Measurements from ENCODE around the gene CALN1.

The CALN1 gene

GRCh38 chr7:72140566-72140965, 271.6 kb downstream of the CALN1 start:
- Histone ChIP-seq H4K20me1 (no peaks in the 10 kb centered on the region), H3K4me3 (no peak overlapping the region), H3K36me3 (no peaks in the 10 kb centered on the region; a peak in 1 of 22 replicates), H3K4me2 (no peak overlapping the region), H3K9me3 (replicated peaks in 1 of 11) (peaks cover 22 to 49% (median 37%) of the 10 kb centered on the region in 11 experiments), H3K4me1 (peaks cover 0 to 6% (median 0%) of the 10 kb centered on the region in 10 experiments; a peak in 1 of 20 replicates), H3K9ac (no peak overlapping the region), H3K27ac (no peak overlapping the region), H3K27me3 (no peaks in the 10 kb centered on the region)
- no peak for TF ChIP-seq Cebpa-rat (IDR thresholded peaks at IDR 0.05)

- Histone ChIP-seq H3K27me3 (no peaks in the 10 kb centered on the region), H3K4me3 (no peak overlapping the region), H4K20me1 (no peaks in the 10 kb centered on the region), H3K36me3 (no peaks in the 10 kb centered on the region), H3K27ac (no peak overlapping the region), H3K4me2 (no peak overlapping the region), H3K9ac (no peak overlapping the region), H3K4me1 (no peaks in the 10 kb centered on the region), H3K9me3 (replicated peaks in 1 of 11) (peaks cover 0 to 19% (median 9%) of the 10 kb centered on the region in 11 experiments; a peak in 15 of 22 replicates)
- TF ChIP-seq Cebpa-rat (IDR thresholded peaks at IDR 0.05) = no peak
These were observed 285.0 kb downstream of the CALN1 start for GRCh38 chr7:72127136-72127535.

GRCh38 chr7:72123913-72124312, 288.2 kb downstream of the CALN1 start:
- Histone ChIP-seq H3K27ac (no peak overlapping the region), H3K36me3 (no peaks in the 10 kb centered on the region), H3K4me1 (no peaks in the 10 kb centered on the region), H3K9me3 (replicated peaks in 1 of 11) (peaks cover 8 to 13% (median 10%) of the 10 kb centered on the region in 11 experiments; a peak in 20 of 22 replicates), H3K27me3 (no peaks in the 10 kb centered on the region), H3K9ac (no peak overlapping the region), H3K4me3 (no peak overlapping the region), H4K20me1 (no peaks in the 10 kb centered on the region), H3K4me2 (no peak overlapping the region)
- no peak for TF ChIP-seq Cebpa-rat (IDR thresholded peaks at IDR 0.05)

GRCh38 chr7:72118366-72118765, 293.8 kb downstream of the CALN1 start:
- peaks cover 22 to 34% (median 29%) of the 10 kb centered on the region in 11 experiments for H3K9me3 ChIP-seq (replicated peaks in 1 of 11)
- no peaks in the 10 kb centered on the region for H3K4me1 ChIP-seq
- H3K36me3 ChIP-seq = no peaks in the 10 kb centered on the region
- TF ChIP-seq Cebpa-rat (IDR thresholded peaks at IDR 0.05) = no peak
- no peaks in the 10 kb centered on the region for H3K27me3 ChIP-seq
- no peak overlapping the region for H3K4me3 ChIP-seq
- H3K27ac ChIP-seq = no peak overlapping the region
- no peaks in the 10 kb centered on the region for H4K20me1 ChIP-seq
- no peak overlapping the region for H3K4me2 ChIP-seq
- no peak overlapping the region for H3K9ac ChIP-seq

GRCh38 chr7:72114129-72114528, 298.0 kb downstream of the CALN1 start:
- H3K4me1 ChIP-seq = no peaks in the 10 kb centered on the region
- H3K27me3 ChIP-seq = no peaks in the 10 kb centered on the region
- no peak overlapping the region for H3K4me3 ChIP-seq
- H3K9me3 ChIP-seq (replicated peaks in 1 of 11) = peaks cover 17 to 31% (median 24%) of the 10 kb centered on the region in 11 experiments
- no peak for TF ChIP-seq Cebpa-rat (IDR thresholded peaks at IDR 0.05)
- no peak overlapping the region for H3K4me2 ChIP-seq
- no peaks in the 10 kb centered on the region for H3K36me3 ChIP-seq
- no peaks in the 10 kb centered on the region for H4K20me1 ChIP-seq
- no peak overlapping the region for H3K27ac ChIP-seq
- no peak overlapping the region for H3K9ac ChIP-seq

- H3K27me3 ChIP-seq = no peaks in the 10 kb centered on the region
- H3K4me3 ChIP-seq = no peak overlapping the region
- H3K4me2 ChIP-seq = no peak overlapping the region
- H3K27ac ChIP-seq = no peak overlapping the region
- H4K20me1 ChIP-seq = no peaks in the 10 kb centered on the region
- no peaks in the 10 kb centered on the region for H3K36me3 ChIP-seq
- H3K9me3 ChIP-seq (replicated peaks in 1 of 11) = peaks cover 19 to 33% (median 26%) of the 10 kb centered on the region in 11 experiments
- H3K4me1 ChIP-seq = no peaks in the 10 kb centered on the region
- no peak overlapping the region for H3K9ac ChIP-seq
- TF ChIP-seq Cebpa-rat (IDR thresholded peaks at IDR 0.05) = no peak
These were observed 299.1 kb downstream of the CALN1 start for GRCh38 chr7:72112992-72113391.

- Histone ChIP-seq H3K27me3 (no peaks in the 10 kb centered on the region), H3K27ac (no peak overlapping the region), H3K36me3 (no peaks in the 10 kb centered on the region), H3K4me2 (no peak overlapping the region), H3K9ac (no peak overlapping the region), H3K4me1 (no peaks in the 10 kb centered on the region), H3K4me3 (no peak overlapping the region), H4K20me1 (no peaks in the 10 kb centered on the region), H3K9me3 (replicated peaks in 1 of 11) (peaks cover 22 to 33% (median 27%) of the 10 kb centered on the region in 11 experiments)
- no peak for TF ChIP-seq Cebpa-rat (IDR thresholded peaks at IDR 0.05)
These were observed 299.6 kb downstream of the CALN1 start for GRCh38 chr7:72112530-72112929.

GRCh38 chr7:72111086-72111485, 301.1 kb downstream of the CALN1 start:
- Histone ChIP-seq H3K36me3 (no peaks in the 10 kb centered on the region), H3K4me3 (no peak overlapping the region), H3K4me2 (no peak overlapping the region), H3K9ac (no peak overlapping the region), H3K9me3 (replicated peaks in 1 of 11) (peaks cover 18 to 31% (median 25%) of the 10 kb centered on the region in 11 experiments), H3K27ac (no peak overlapping the region), H4K20me1 (no peaks in the 10 kb centered on the region), H3K4me1 (no peaks in the 10 kb centered on the region), H3K27me3 (no peaks in the 10 kb centered on the region)
- TF ChIP-seq Cebpa-rat (IDR thresholded peaks at IDR 0.05) = no peak

GRCh38 chr7:72109566-72109965, 302.6 kb downstream of the CALN1 start:
- TF ChIP-seq Cebpa-rat (IDR thresholded peaks at IDR 0.05) = no peak
- Histone ChIP-seq H3K4me1 (no peaks in the 10 kb centered on the region), H3K27ac (no peak overlapping the region), H3K9ac (no peak overlapping the region), H3K36me3 (no peaks in the 10 kb centered on the region), H4K20me1 (no peaks in the 10 kb centered on the region), H3K9me3 (replicated peaks in 1 of 11) (peaks cover 21 to 36% (median 27%) of the 10 kb centered on the region in 11 experiments), H3K4me2 (no peak overlapping the region), H3K27me3 (no peaks in the 10 kb centered on the region), H3K4me3 (no peak overlapping the region)

- no peak overlapping the region for H3K4me3 ChIP-seq
- no peaks in the 10 kb centered on the region for H4K20me1 ChIP-seq
- H3K27ac ChIP-seq = no peak overlapping the region
- no peaks in the 10 kb centered on the region for H3K36me3 ChIP-seq
- TF ChIP-seq Cebpa-rat (IDR thresholded peaks at IDR 0.05) = no peak
- no peaks in the 10 kb centered on the region for H3K27me3 ChIP-seq
- H3K9ac ChIP-seq = no peak overlapping the region
- H3K4me1 ChIP-seq = peaks cover 0 to 9% (median 4%) of the 10 kb centered on the region in 10 experiments; a peak in 8 of 20 replicates
- H3K4me2 ChIP-seq = no peak overlapping the region
- H3K9me3 ChIP-seq (replicated peaks in 1 of 11) = peaks cover 21 to 38% (median 31%) of the 10 kb centered on the region in 11 experiments
These were observed 305.7 kb downstream of the CALN1 start for GRCh38 chr7:72106405-72106804.
